HL-60 (cell line): Measurements from ENCODE around the gene TTLL11.

Source experiments
- DNase-seq, 2 experiments: peaks; one replicate each; pipeline ENCODE4 v3.0.0-alpha.2; 2010 to 2020; ENCODE audit warnings: low read depth in 1 of 2, low spot score in 1 of 2
- H3K27ac ChIP-seq: fragments of 250-450 bp; sonication (Bioruptor Pico); replicated peaks from 2 replicates; pipeline ENCODE4 v1.5.1; 2020; ENCODE audit warnings: mild to moderate bottlenecking, moderate library complexity
- H3K27me3 ChIP-seq: fragments of 250-450 bp; sonication (Bioruptor Pico); 2 replicates; pipeline ENCODE4 v1.5.1; 2021; ENCODE audit warnings: mild to moderate bottlenecking, moderate library complexity; ENCODE audit not compliant: insufficient read depth, poor library complexity, severe bottlenecking
- H3K4me3 ChIP-seq: replicated peaks from 2 replicates; pipeline ENCODE4 v1.5.1; 2011; ENCODE audit warnings: mild to moderate bottlenecking, control low read depth, low read length; ENCODE audit not compliant: insufficient read depth
- CTCF ChIP-seq: IDR thresholded peaks from one replicate; pipeline ENCODE4 v1.5.1; 2011; ENCODE audit warnings: low read length, control low read depth, inconsistent platforms; ENCODE audit not compliant: insufficient read depth
- GABPA ChIP-seq: IDR thresholded peaks from 2 replicates; pipeline ENCODE4 v1.6.1; 2012; ENCODE audit warnings: low read depth
- POLR2AphosphoS5 ChIP-seq: IDR thresholded peaks from 2 replicates; pipeline ENCODE4 v1.6.1; 2012; ENCODE audit warnings: low read depth
- REST ChIP-seq: IDR thresholded peaks from 2 replicates; pipeline ENCODE4 v1.6.1; 2012; ENCODE audit warnings: low read depth; ENCODE audit not compliant: insufficient replicate concordance
- SPI1 ChIP-seq: IDR thresholded peaks from 2 replicates; pipeline ENCODE4 v1.6.1; 2012; ENCODE audit warnings: low read depth, mild to moderate bottlenecking, borderline replicate concordance

Gene TTLL11

GRCh38 chr9:121844562-121844961, 248.5 kb downstream of the TTLL11 start:
- no peak for DNase-seq
- Histone ChIP-seq H3K27ac (no peak overlapping the region), H3K4me3 (no peak overlapping the region), H3K27me3 (no peaks in the 10 kb centered on the region)
- TF ChIP-seq CTCF (no peak), REST (no peak), GABPA (no peak)

GRCh38 chr9:121844098-121844497, 249.0 kb downstream of the TTLL11 start:
- Histone ChIP-seq H3K27ac (no peak overlapping the region), H3K27me3 (no peaks in the 10 kb centered on the region), H3K4me3 (no peak overlapping the region)
- no peak for DNase-seq
- TF ChIP-seq REST, result no peak
- no peak for TF ChIP-seq GABPA
- TF ChIP-seq POLR2AphosphoS5, result no peak
- TF ChIP-seq CTCF, result no peak
- TF ChIP-seq SPI1, result no peak

GRCh38 chr9:121842612-121842978, 250.5 kb downstream of the TTLL11 start:
- H3K27me3 ChIP-seq, result no peaks in the 10 kb centered on the region
- no peak for DNase-seq
- no peak overlapping the region for H3K4me3 ChIP-seq
- H3K27ac ChIP-seq, result no peak overlapping the region
- TF ChIP-seq POLR2AphosphoS5, result no peak
- TF ChIP-seq REST, result no peak
- TF ChIP-seq GABPA, result no peak
- no peak for TF ChIP-seq SPI1
- TF ChIP-seq CTCF, result no peak
